BLaER1 (cell line): Measurements from ENCODE around the gene KIF17.
A peak's percentile ranks its signal among the peaks of the same experiment; 100 is the strongest.
"Not testable (repeated sequence)": the region's sequence is repeated elsewhere in the genome, so short reads cannot be mapped to it uniquely, and the experiment has no call there.

ENCODE experiments used
- H3K27ac ChIP-seq: shearing (Covaris generic); formaldehyde crosslinking; 2 replicates; pipeline ENCODE4 v1.8.1; 2022
- H3K27me3 ChIP-seq: shearing (Covaris generic); formaldehyde crosslinking; 2 replicates; pipeline ENCODE4 v1.8.1; 2022
- H3K36me3 ChIP-seq: shearing (Covaris generic); formaldehyde crosslinking; 2 replicates; pipeline ENCODE4 v1.8.1; 2022
- H3K4me1 ChIP-seq: shearing (Covaris generic); formaldehyde crosslinking; 2 replicates; pipeline ENCODE4 v1.8.1; 2022
- H3K4me2 ChIP-seq: shearing (Covaris generic); formaldehyde crosslinking; 2 replicates; pipeline ENCODE4 v1.8.1; 2022
- H3K4me3 ChIP-seq: shearing (Covaris generic); formaldehyde crosslinking; 2 replicates; pipeline ENCODE4 v1.8.1; 2022
- H3K9ac ChIP-seq: shearing (Covaris generic); formaldehyde crosslinking; 2 replicates; pipeline ENCODE4 v1.8.1; 2022
- H3K9me3 ChIP-seq: shearing (Covaris generic); formaldehyde crosslinking; 2 replicates; pipeline ENCODE4 v1.8.1; 2022
- H4K20me1 ChIP-seq: shearing (Covaris generic); formaldehyde crosslinking; 2 replicates; pipeline ENCODE4 v1.8.1; 2022
- Cebpa-rat ChIP-seq: shearing (Covaris generic); IDR thresholded peaks from 2 replicates; pipeline ENCODE4 v1.8.1; 2022

Gene KIF17

GRCh38 chr1:20721117-20722061 lies 3.6 kb upstream of the KIF17 start:
- H4K20me1 ChIP-seq = 0 out of 2 replicates have a peak, but pooled peaks cover 6% of the 10 kb centered on the region
- H3K4me2 ChIP-seq = no peak overlapping the region
- no peak overlapping the region for H3K27ac ChIP-seq
- H3K9ac ChIP-seq = no peak overlapping the region
- H3K4me3 ChIP-seq = no peak overlapping the region
- no peak for TF ChIP-seq Cebpa-rat
- peaks cover 5% of the 10 kb centered on the region; the same call in 1 of the 2 replicates for H3K4me1 ChIP-seq
- H3K36me3 ChIP-seq = no peaks in the 10 kb centered on the region
- H3K9me3 ChIP-seq = no peaks in the 10 kb centered on the region
- peaks cover 36% of the 10 kb centered on the region for H3K27me3 ChIP-seq

- Histone ChIP-seq H3K4me3 (no peak overlapping the region), H3K4me1 (peaks cover 5% of the 10 kb centered on the region; the same call in 1 of the 2 replicates), H3K9me3 (no peaks in the 10 kb centered on the region), H3K9ac (no peak overlapping the region), H3K27ac (no peak overlapping the region), H3K4me2 (no peak overlapping the region), H4K20me1 (0 out of 2 replicates have a peak, but pooled peaks cover 6% of the 10 kb centered on the region), H3K36me3 (no peaks in the 10 kb centered on the region), H3K27me3 (peaks cover 40% of the 10 kb centered on the region)
- TF ChIP-seq Cebpa-rat = no peak
These were observed 2.9 kb upstream of the KIF17 start for GRCh38 chr1:20720631-20721091.

GRCh38 chr1:20719871-20720620 lies 2.2 kb upstream of the KIF17 start:
- Histone ChIP-seq H3K36me3 (no peaks in the 10 kb centered on the region), H3K4me1 (peaks cover 5% of the 10 kb centered on the region; the same call in 1 of the 2 replicates), H3K4me2 (no peak overlapping the region), H3K9me3 (no peaks in the 10 kb centered on the region), H3K4me3 (no peak overlapping the region), H3K9ac (no peak overlapping the region), H3K27me3 (peaks cover 40% of the 10 kb centered on the region), H3K27ac (no peak overlapping the region), H4K20me1 (0 out of 2 replicates have a peak, but pooled peaks cover 6% of the 10 kb centered on the region)
- no peak for TF ChIP-seq Cebpa-rat

GRCh38 chr1:20719261-20719660 lies 1.5 kb upstream of the KIF17 start:
- Histone ChIP-seq H3K9me3 (no peaks in the 10 kb centered on the region), H3K4me3 (no peak overlapping the region), H3K4me1 (peaks cover 5% of the 10 kb centered on the region; the same call in 1 of the 2 replicates), H3K4me2 (no peak overlapping the region), H4K20me1 (0 out of 2 replicates have a peak, but pooled peaks cover 6% of the 10 kb centered on the region), H3K27me3 (peaks cover 40% of the 10 kb centered on the region), H3K9ac (no peak overlapping the region), H3K27ac (no peak overlapping the region), H3K36me3 (no peaks in the 10 kb centered on the region)
- TF ChIP-seq Cebpa-rat = no peak

- Histone ChIP-seq H3K4me2 (peak overlapping the region; percentile 75), H3K27me3 (peaks cover 40% of the 10 kb centered on the region), H3K4me3 (peak overlapping the region; percentile 55; the same call in 1 of the 2 replicates)
- not testable (repeated sequence) for H4K20me1 ChIP-seq, H3K9me3 ChIP-seq, H3K27ac ChIP-seq, H3K36me3 ChIP-seq, H3K9ac ChIP-seq, H3K4me1 ChIP-seq
These were observed 606 bp upstream of the KIF17 start for GRCh38 chr1:20718343-20718882.

- H4K20me1 ChIP-seq = 0 out of 2 replicates have a peak, but pooled peaks cover 6% of the 10 kb centered on the region
- no peak for TF ChIP-seq Cebpa-rat
- H3K27me3 ChIP-seq = peaks cover 40% of the 10 kb centered on the region
- no peak overlapping the region for H3K4me2 ChIP-seq
- H3K27ac ChIP-seq = no peak overlapping the region
- H3K9ac ChIP-seq = no peak overlapping the region
- H3K36me3 ChIP-seq = no peaks in the 10 kb centered on the region
- H3K4me1 ChIP-seq = peaks cover 6% of the 10 kb centered on the region
- H3K9me3 ChIP-seq = no peaks in the 10 kb centered on the region
- no peak overlapping the region for H3K4me3 ChIP-seq
These were observed 1.6 kb downstream of the KIF17 start for GRCh38 chr1:20716232-20716631.

- H4K20me1 ChIP-seq = 0 out of 2 replicates have a peak, but pooled peaks cover 6% of the 10 kb centered on the region
- peaks cover 40% of the 10 kb centered on the region for H3K27me3 ChIP-seq
- H3K36me3 ChIP-seq = no peaks in the 10 kb centered on the region
- no peak overlapping the region for H3K4me3 ChIP-seq
- H3K27ac ChIP-seq = no peak overlapping the region
- H3K4me1 ChIP-seq = peaks cover 14% of the 10 kb centered on the region
- no peak for TF ChIP-seq Cebpa-rat
- H3K9ac ChIP-seq = no peak overlapping the region
- no peaks in the 10 kb centered on the region for H3K9me3 ChIP-seq
- H3K4me2 ChIP-seq = no peak overlapping the region
These were observed 2.4 kb downstream of the KIF17 start for GRCh38 chr1:20715406-20715805.

- Histone ChIP-seq H3K27ac (no peak overlapping the region), H3K9ac (no peak overlapping the region), H3K4me2 (no peak overlapping the region), H3K36me3 (no peaks in the 10 kb centered on the region), H3K4me1 (peaks cover 18% of the 10 kb centered on the region), H4K20me1 (no peaks in the 10 kb centered on the region), H3K27me3 (peaks cover 24% of the 10 kb centered on the region), H3K9me3 (no peaks in the 10 kb centered on the region), H3K4me3 (no peak overlapping the region)
- no peak for TF ChIP-seq Cebpa-rat
These were observed 4.4 kb downstream of the KIF17 start for GRCh38 chr1:20713440-20713839.

- Histone ChIP-seq H3K4me2 (no peak overlapping the region), H3K9ac (no peak overlapping the region), H3K27ac (no peak overlapping the region), H3K27me3 (peaks cover 12% of the 10 kb centered on the region), H4K20me1 (no peaks in the 10 kb centered on the region), H3K36me3 (no peaks in the 10 kb centered on the region), H3K4me3 (no peak overlapping the region), H3K9me3 (no peaks in the 10 kb centered on the region), H3K4me1 (peaks cover 13% of the 10 kb centered on the region)
- TF ChIP-seq Cebpa-rat = no peak
These were observed 5.6 kb downstream of the KIF17 start for GRCh38 chr1:20712215-20712577.
